Measurements from ENCODE around the gene DYDC2. TPM values are rescaled to one million over a fixed set of nuclear protein-coding genes. Genes with fewer than 3 reads are reported as not detected.

The DYDC2 gene
- total and polyA plus RNA-seq, 9 of the 15 experiments (the other 6 are each of a cell fraction or from before 2014, with no cell fraction given): 0.06 to 0.34 (median 0.15) TPM; not detected in 5

- TF ChIP-seq, protein P1, sequence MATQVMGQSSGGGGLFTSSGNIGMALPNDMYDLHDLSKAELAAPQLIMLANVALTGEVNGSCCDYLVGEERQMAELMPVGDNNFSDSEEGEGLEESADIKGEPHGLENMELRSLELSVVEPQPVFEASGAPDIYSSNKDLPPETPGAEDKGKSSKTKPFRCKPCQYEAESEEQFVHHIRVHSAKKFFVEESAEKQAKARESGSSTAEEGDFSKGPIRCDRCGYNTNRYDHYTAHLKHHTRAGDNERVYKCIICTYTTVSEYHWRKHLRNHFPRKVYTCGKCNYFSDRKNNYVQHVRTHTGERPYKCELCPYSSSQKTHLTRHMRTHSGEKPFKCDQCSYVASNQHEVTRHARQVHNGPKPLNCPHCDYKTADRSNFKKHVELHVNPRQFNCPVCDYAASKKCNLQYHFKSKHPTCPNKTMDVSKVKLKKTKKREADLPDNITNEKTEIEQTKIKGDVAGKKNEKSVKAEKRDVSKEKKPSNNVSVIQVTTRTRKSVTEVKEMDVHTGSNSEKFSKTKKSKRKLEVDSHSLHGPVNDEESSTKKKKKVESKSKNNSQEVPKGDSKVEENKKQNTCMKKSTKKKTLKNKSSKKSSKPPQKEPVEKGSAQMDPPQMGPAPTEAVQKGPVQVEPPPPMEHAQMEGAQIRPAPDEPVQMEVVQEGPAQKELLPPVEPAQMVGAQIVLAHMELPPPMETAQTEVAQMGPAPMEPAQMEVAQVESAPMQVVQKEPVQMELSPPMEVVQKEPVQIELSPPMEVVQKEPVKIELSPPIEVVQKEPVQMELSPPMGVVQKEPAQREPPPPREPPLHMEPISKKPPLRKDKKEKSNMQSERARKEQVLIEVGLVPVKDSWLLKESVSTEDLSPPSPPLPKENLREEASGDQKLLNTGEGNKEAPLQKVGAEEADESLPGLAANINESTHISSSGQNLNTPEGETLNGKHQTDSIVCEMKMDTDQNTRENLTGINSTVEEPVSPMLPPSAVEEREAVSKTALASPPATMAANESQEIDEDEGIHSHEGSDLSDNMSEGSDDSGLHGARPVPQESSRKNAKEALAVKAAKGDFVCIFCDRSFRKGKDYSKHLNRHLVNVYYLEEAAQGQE (IDR thresholded peaks at IDR 0.05; ENCODE audit: borderline replicate concordance): no peak
- TF ChIP-seq, protein P1 (CRISPR knock-in tag; IDR thresholded peaks at IDR 0.05; ENCODE audit: low read depth): no peak
- TF ChIP-seq POLR2B (IDR thresholded peaks at IDR 0.05; ENCODE audit: low read depth, partially characterized antibody) (no peak), KDM2B (CRISPR knock-in tag; IDR thresholded peaks at IDR 0.05) (no peak), TEAD4 (IDR thresholded peaks at IDR 0.05; ENCODE audit: low read length) (no peak), TEAD4 (CRISPR knock-in tag; IDR thresholded peaks at IDR 0.05; ENCODE audit: borderline replicate concordance) (no peak), BCOR (IDR thresholded peaks at IDR 0.05) (no peak), ZNF311 (CRISPR knock-in tag; IDR thresholded peaks at IDR 0.05) (no peak), ZNF146 (CRISPR knock-in tag; IDR thresholded peaks at IDR 0.05; ENCODE audit: unreplicated experiment) (no peak), ZNF57 (CRISPR knock-in tag; IDR thresholded peaks at IDR 0.05) (no peak)
These were observed 51.2 kb downstream of the DYDC2 start (continued) for GRCh38 chr10:80407812-80408241.
